Right lung (tissue), 5 donors: Measurements from ENCODE around the gene ZCCHC4. TPM values are rescaled to one million over a fixed set of nuclear protein-coding genes. Genes with fewer than 3 reads are reported as not detected.
A peak's percentile ranks its signal among the peaks of the same experiment; 100 is the strongest.

Source experiments
- DNase-seq, 2 donors: peaks; one replicate each; pipeline ENCODE4 v3.0.0-alpha.2; 2013
- polyA plus RNA-seq, 5 donors: library from polyadenylated mRNA; unstranded; fragments of 120-200 nt; gene quantifications; one replicate each; pipeline versions ENCODE4 v1.2.1 to v1.2.3, GENCODE V29; 2013; ENCODE audit warnings: inconsistent platforms in 1 of 5, low replicate concordance in 1 of 5; ENCODE audit not compliant: insufficient read length in 5 of 5, insufficient read depth in 1 of 5

The ZCCHC4 gene
- polyA plus RNA-seq, 5 donors, result 12.3 to 17.1 (median 16.1) TPM

- peak; percentile 90 to 92 for DNase-seq
Measured at GRCh38 chr4:25376754-25377571, 64.4 kb downstream of the ZCCHC4 start, which contains the start of gene ANAPC4. TSS of gene ANAPC4 (plus strand) at chr4:25377263. CDS start at chr4:25377428, 165 bp downstream.

GRCh38 chr4:25377572-25378436 lies 65.2 kb downstream of the ZCCHC4 start:
- no peak for DNase-seq

GRCh38 chr4:25378437-25378743 lies 65.8 kb downstream of the ZCCHC4 start:
- DNase-seq, result no peak

- DNase-seq, result no peak
Measured at GRCh38 chr4:25379591-25379990, 67.0 kb downstream of the ZCCHC4 start.

GRCh38 chr4:25383647-25384046 lies 71.1 kb downstream of the ZCCHC4 start:
- no peak for DNase-seq

GRCh38 chr4:25386926-25387325 lies 74.4 kb downstream of the ZCCHC4 start:
- DNase-seq, result no peak

- DNase-seq, result no peak
Measured at GRCh38 chr4:25397305-25397704, 84.7 kb downstream of the ZCCHC4 start.

GRCh38 chr4:25399510-25399909 lies 86.9 kb downstream of the ZCCHC4 start:
- no peak for DNase-seq

GRCh38 chr4:25401066-25401465 lies 88.5 kb downstream of the ZCCHC4 start:
- no peak for DNase-seq

- DNase-seq, result no peak
Measured at GRCh38 chr4:25402521-25402920, 89.9 kb downstream of the ZCCHC4 start.

GRCh38 chr4:25403699-25404098 lies 91.1 kb downstream of the ZCCHC4 start:
- DNase-seq, result no peak

GRCh38 chr4:25405453-25405852 lies 92.9 kb downstream of the ZCCHC4 start:
- no peak for DNase-seq

- no peak for DNase-seq
Measured at GRCh38 chr4:25406081-25406692, 93.6 kb downstream of the ZCCHC4 start.

GRCh38 chr4:25410820-25411529 lies 98.4 kb downstream of the ZCCHC4 start:
- DNase-seq, result no peak

GRCh38 chr4:25413261-25413660 lies 100.7 kb downstream of the ZCCHC4 start:
- no peak for DNase-seq

GRCh38 chr4:25417014-25417413 lies 104.4 kb downstream of the ZCCHC4 start:
- no peak for DNase-seq

Other genes with a start within 250 kb of the ZCCHC4 start
- 10 to 100 TPM in 4 of 5 donors, 1 to 10 TPM in 1; 9.0 to 18.4 (median 15.6) TPM for gene SEPSECS, start 152.3 kb upstream of the ZCCHC4 start, polyA plus RNA-seq
- gene PI4K2B, start 78.7 kb upstream of the ZCCHC4 start, polyA plus RNA-seq, result 10 to 100 TPM; 24.3 to 33.2 (median 27.4) TPM
- 10 to 100 TPM; 49.4 to 71.2 (median 65.2) TPM for gene ANAPC4, start 64.5 kb downstream of the ZCCHC4 start, polyA plus RNA-seq